HepG2 (cell line): Measurements from ENCODE around the gene ZNF575. TPM values are rescaled to one million over a fixed set of nuclear protein-coding genes. Genes with fewer than 3 reads are reported as not detected.

Source experiments
- ARID2 ChIP-seq: sonication (generic); formaldehyde crosslinking; IDR thresholded peaks from 2 replicates; pipeline ENCODE4 v1.8.1; 2022; ENCODE audit warnings: mild to moderate bottlenecking, missing genetic modification reagents, borderline replicate concordance
- POLR2A ChIP-seq, 2 experiments: IDR thresholded peaks; 2 replicates each; pipeline ENCODE4 v1.6.1; 2011; ENCODE audit warnings: low read depth in 2 of 2, low read length in 2 of 2, mild to moderate bottlenecking in 1 of 2, moderate library complexity in 1 of 2; ENCODE audit not compliant: insufficient read depth in 1 of 2
- SIN3B ChIP-seq: fragments of 150-350 bp; IDR thresholded peaks from 2 replicates; pipeline ENCODE4 v1.6.1; 2014; ENCODE audit warnings: low read length
- STAG1 ChIP-seq: sonication (generic); formaldehyde crosslinking; IDR thresholded peaks from 2 replicates; pipeline ENCODE4 v1.4.0; 2020; ENCODE audit warnings: missing genetic modification reagents
- TBP ChIP-seq: sonication (generic); formaldehyde crosslinking; IDR thresholded peaks from 2 replicates; pipeline ENCODE4 v1.5.0; 2020; ENCODE audit warnings: missing genetic modification reagents
- ZMAT3 ChIP-seq: sonication (generic); formaldehyde crosslinking; conservative IDR thresholded peaks from 2 replicates; pipeline ENCODE4 v1.7.0; 2021; ENCODE audit warnings: missing genetic modification reagents
- ZNF33A ChIP-seq: sonication (generic); formaldehyde crosslinking; IDR thresholded peaks from 2 replicates; pipeline ENCODE4 v1.5.1; 2020; ENCODE audit warnings: missing genetic modification reagents, mild to moderate bottlenecking, moderate library complexity, borderline replicate concordance
- ZNF552 ChIP-seq: sonication (generic); formaldehyde crosslinking; IDR thresholded peaks from 2 replicates; pipeline ENCODE4 v1.9.0; 2022; ENCODE audit warnings: missing genetic modification reagents, mild to moderate bottlenecking, borderline replicate concordance
- ZNF616 ChIP-seq: sonication (generic); formaldehyde crosslinking; IDR thresholded peaks from 2 replicates; pipeline ENCODE4 v1.5.0; 2020; ENCODE audit warnings: low read depth, mild to moderate bottlenecking, missing genetic modification reagents
- polyA plus RNA-seq, 8 experiments: library from polyadenylated mRNA; depleted of rRNA in 3 of 8; stranded (reverse) in 7 of 8; unstranded in 1 of 8; fragments of >200 nt; fragmentation: Illumina TruSeq in 4 of 8; extraction: Trizol in 4 of 8; gene quantifications; 2 replicates each; pipeline versions ENCODE4 v1.2.1 to v1.2.3, GENCODE V29; 2011 to 2016; ENCODE audit warnings: low read depth in 4 of 8, missing spikeins in 1 of 8, mixed read lengths in 1 of 8; ENCODE audit not compliant: insufficient read depth in 1 of 8
- total RNA-seq, 5 experiments: library from RNA; depleted of rRNA; stranded (reverse); fragments of >200 nt; fragmentation: Illumina TruSeq; extraction: Trizol; gene quantifications; 2 replicates each; pipeline ENCODE4 v1.2.3, GENCODE V29; 2016; ENCODE audit warnings: low read depth in 1 of 5
- TF ChIP-seq, protein P1 (sequence below): sonication (generic); formaldehyde crosslinking; IDR thresholded peaks from 2 replicates; pipeline ENCODE4 v1.5.0; 2020; ENCODE audit warnings: mild to moderate bottlenecking, missing genetic modification reagents
- TF ChIP-seq, protein P2 (sequence below): sonication (generic); formaldehyde crosslinking; IDR thresholded peaks from 2 replicates; pipeline ENCODE4 v1.9.0; 2021; ENCODE audit warnings: missing genetic modification reagents, borderline replicate concordance
- TF ChIP-seq, protein P3 (sequence below): sonication (generic); formaldehyde crosslinking; IDR thresholded peaks from 2 replicates; pipeline ENCODE4 v1.4.0; 2020; ENCODE audit warnings: missing genetic modification reagents, borderline replicate concordance
- TF ChIP-seq, protein P4 (sequence below): IDR thresholded peaks from 2 replicates; pipeline ENCODE4 v1.6.1; 2018; ENCODE audit warnings: missing genetic modification reagents, mild to moderate bottlenecking, missing compliant biosample characterization
- TF ChIP-seq, protein P5 (sequence below): sonication (generic); formaldehyde crosslinking; IDR thresholded peaks from 2 replicates; pipeline ENCODE4 v1.8.1; 2022; ENCODE audit warnings: low read depth, mild to moderate bottlenecking, missing genetic modification reagents

The ZNF575 gene
- total and polyA plus RNA-seq, 2 of the 13 experiments (the other 11 are each of a cell fraction or from before 2014, with no cell fraction given) = 0.17 to 0.27 TPM

DNA sequence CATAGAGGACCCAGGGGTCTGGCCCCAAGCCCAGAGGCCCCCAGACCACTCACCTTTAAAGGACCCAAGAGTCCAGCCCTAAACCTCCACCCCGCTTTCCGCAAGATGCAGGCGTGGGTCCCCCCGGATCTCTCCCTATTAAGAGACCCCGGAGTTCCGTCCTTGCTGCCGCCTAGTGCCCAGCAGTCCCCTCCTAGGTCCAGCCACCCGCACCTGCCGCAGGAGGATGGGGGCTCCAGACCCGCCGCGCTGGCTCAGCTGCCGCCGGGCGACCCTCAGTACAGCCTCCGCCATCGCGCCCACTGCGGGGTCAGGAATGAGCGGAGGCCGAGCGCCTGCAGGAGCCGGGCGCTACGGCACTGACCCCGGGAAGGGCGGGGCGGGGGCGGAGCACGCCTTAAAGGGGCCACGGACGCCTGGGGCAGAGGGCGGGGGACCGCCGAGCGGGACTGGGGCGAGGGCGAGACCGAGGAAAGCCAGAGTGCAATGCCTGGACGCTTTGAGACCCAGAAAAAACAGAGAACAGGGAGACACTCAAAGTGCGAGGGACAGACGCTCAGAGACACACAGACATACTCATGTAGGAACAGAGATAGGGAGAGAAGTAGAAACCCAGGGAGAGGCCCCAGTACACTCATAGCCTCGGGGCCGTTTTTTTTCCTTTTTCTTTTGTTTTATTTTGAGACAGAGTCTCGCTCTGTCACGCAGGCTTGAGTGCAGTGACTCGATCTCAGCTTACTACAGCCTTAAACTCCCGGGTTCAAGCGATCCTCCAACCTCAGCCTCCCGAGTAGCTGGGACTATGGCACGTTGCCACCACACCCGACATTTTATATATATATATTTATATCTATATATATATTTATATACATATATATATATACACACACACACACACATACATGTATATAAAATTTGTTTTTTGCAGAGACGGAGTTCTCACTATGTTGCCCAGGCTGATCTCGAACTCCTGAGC, 5.8 kb upstream of the ZNF575 start, which contains the start of gene ETHE1 (continued):
- TF ChIP-seq, protein P1, sequence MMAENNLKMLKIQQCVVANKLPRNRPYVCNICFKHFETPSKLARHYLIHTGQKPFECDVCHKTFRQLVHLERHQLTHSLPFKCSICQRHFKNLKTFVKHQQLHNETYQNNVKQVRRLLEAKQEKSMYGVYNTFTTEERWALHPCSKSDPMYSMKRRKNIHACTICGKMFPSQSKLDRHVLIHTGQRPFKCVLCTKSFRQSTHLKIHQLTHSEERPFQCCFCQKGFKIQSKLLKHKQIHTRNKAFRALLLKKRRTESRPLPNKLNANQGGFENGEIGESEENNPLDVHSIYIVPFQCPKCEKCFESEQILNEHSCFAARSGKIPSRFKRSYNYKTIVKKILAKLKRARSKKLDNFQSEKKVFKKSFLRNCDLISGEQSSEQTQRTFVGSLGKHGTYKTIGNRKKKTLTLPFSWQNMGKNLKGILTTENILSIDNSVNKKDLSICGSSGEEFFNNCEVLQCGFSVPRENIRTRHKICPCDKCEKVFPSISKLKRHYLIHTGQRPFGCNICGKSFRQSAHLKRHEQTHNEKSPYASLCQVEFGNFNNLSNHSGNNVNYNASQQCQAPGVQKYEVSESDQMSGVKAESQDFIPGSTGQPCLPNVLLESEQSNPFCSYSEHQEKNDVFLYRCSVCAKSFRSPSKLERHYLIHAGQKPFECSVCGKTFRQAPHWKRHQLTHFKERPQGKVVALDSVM (CRISPR knock-in tag) = peak; percentile 90
- TF ChIP-seq, protein P2, sequence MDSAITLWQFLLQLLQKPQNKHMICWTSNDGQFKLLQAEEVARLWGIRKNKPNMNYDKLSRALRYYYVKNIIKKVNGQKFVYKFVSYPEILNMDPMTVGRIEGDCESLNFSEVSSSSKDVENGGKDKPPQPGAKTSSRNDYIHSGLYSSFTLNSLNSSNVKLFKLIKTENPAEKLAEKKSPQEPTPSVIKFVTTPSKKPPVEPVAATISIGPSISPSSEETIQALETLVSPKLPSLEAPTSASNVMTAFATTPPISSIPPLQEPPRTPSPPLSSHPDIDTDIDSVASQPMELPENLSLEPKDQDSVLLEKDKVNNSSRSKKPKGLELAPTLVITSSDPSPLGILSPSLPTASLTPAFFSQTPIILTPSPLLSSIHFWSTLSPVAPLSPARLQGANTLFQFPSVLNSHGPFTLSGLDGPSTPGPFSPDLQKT = no peak
- no peak for TF ChIP-seq ZMAT3
- TF ChIP-seq, protein P3, sequence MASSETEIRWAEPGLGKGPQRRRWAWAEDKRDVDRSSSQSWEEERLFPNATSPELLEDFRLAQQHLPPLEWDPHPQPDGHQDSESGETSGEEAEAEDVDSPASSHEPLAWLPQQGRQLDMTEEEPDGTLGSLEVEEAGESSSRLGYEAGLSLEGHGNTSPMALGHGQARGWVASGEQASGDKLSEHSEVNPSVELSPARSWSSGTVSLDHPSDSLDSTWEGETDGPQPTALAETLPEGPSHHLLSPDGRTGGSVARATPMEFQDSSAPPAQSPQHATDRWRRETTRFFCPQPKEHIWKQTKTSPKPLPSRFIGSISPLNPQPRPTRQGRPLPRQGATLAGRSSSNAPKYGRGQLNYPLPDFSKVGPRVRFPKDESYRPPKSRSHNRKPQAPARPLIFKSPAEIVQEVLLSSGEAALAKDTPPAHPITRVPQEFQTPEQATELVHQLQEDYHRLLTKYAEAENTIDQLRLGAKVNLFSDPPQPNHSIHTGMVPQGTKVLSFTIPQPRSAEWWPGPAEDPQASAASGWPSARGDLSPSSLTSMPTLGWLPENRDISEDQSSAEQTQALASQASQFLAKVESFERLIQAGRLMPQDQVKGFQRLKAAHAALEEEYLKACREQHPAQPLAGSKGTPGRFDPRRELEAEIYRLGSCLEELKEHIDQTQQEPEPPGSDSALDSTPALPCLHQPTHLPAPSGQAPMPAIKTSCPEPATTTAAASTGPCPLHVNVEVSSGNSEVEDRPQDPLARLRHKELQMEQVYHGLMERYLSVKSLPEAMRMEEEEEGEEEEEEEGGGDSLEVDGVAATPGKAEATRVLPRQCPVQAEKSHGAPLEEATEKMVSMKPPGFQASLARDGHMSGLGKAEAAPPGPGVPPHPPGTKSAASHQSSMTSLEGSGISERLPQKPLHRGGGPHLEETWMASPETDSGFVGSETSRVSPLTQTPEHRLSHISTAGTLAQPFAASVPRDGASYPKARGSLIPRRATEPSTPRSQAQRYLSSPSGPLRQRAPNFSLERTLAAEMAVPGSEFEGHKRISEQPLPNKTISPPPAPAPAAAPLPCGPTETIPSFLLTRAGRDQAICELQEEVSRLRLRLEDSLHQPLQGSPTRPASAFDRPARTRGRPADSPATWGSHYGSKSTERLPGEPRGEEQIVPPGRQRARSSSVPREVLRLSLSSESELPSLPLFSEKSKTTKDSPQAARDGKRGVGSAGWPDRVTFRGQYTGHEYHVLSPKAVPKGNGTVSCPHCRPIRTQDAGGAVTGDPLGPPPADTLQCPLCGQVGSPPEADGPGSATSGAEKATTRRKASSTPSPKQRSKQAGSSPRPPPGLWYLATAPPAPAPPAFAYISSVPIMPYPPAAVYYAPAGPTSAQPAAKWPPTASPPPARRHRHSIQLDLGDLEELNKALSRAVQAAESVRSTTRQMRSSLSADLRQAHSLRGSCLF (CRISPR knock-in tag) = no peak
- no peak for TF ChIP-seq ZNF616 (CRISPR knock-in tag)
- no peak for TF ChIP-seq TBP
- no peak for TF ChIP-seq ZNF33A
- TF ChIP-seq ZNF552 (CRISPR knock-in tag) = no peak
- TF ChIP-seq POLR2A (IDR thresholded peaks at IDR 0.05; ENCODE audit: insufficient read depth in 1 of 2, low read depth in 2 of 2, low read length in 2 of 2) = peak; percentile 56 to 94
- no peak for TF ChIP-seq STAG1 (CRISPR knock-in tag)
- TF ChIP-seq, protein P4, sequence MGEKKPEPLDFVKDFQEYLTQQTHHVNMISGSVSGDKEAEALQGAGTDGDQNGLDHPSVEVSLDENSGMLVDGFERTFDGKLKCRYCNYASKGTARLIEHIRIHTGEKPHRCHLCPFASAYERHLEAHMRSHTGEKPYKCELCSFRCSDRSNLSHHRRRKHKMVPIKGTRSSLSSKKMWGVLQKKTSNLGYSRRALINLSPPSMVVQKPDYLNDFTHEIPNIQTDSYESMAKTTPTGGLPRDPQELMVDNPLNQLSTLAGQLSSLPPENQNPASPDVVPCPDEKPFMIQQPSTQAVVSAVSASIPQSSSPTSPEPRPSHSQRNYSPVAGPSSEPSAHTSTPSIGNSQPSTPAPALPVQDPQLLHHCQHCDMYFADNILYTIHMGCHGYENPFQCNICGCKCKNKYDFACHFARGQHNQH (CRISPR knock-in tag) = peak; percentile 76; the same call in 1 of the 2 replicates
- TF ChIP-seq, protein P5, sequence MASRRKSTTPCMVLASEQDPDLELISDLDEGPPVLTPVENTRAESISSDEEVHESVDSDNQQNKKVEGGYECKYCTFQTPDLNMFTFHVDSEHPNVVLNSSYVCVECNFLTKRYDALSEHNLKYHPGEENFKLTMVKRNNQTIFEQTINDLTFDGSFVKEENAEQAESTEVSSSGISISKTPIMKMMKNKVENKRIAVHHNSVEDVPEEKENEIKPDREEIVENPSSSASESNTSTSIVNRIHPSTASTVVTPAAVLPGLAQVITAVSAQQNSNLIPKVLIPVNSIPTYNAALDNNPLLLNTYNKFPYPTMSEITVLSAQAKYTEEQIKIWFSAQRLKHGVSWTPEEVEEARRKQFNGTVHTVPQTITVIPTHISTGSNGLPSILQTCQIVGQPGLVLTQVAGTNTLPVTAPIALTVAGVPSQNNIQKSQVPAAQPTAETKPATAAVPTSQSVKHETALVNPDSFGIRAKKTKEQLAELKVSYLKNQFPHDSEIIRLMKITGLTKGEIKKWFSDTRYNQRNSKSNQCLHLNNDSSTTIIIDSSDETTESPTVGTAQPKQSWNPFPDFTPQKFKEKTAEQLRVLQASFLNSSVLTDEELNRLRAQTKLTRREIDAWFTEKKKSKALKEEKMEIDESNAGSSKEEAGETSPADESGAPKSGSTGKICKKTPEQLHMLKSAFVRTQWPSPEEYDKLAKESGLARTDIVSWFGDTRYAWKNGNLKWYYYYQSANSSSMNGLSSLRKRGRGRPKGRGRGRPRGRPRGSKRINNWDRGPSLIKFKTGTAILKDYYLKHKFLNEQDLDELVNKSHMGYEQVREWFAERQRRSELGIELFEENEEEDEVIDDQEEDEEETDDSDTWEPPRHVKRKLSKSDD = no peak
- peak; percentile 81; the same call in 1 of the 2 replicates for TF ChIP-seq ARID2
- no peak for TF ChIP-seq SIN3B
